GM04504 (cell line): Measurements from ENCODE around the gene RTN1.

Experiments used
- DNase-seq: peaks from one replicate; pipeline ENCODE4 v3.0.0-alpha.2; 2012; ENCODE audit warnings: low read depth

RTN1 gene

GRCh38 chr14:59849411-59850130, 21.0 kb downstream of the RTN1 start:
- DNase-seq = no peak

- no peak for DNase-seq
These were observed 21.9 kb downstream of the RTN1 start for GRCh38 chr14:59848671-59849070.

DNA sequence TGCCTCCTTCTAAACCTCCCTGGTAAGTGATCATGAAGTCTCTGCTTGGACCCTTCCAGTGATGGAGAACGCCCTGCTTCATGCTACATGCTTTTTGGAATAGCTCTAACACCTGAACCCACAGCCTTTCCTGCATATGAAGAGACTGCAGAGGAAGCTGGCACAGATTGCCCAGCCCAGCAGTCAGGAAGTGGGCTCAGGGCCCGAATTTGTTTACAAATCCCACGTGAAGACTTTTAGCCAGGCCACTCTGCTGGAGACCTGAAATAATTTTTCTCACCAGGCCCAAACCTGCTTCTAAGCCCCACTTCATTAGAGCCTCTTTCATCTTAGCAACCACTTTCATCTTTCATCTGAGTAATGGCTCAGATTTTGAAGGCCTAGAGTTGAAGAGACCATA, 22.9 kb downstream of the RTN1 start:
- DNase-seq = no peak

DNA sequence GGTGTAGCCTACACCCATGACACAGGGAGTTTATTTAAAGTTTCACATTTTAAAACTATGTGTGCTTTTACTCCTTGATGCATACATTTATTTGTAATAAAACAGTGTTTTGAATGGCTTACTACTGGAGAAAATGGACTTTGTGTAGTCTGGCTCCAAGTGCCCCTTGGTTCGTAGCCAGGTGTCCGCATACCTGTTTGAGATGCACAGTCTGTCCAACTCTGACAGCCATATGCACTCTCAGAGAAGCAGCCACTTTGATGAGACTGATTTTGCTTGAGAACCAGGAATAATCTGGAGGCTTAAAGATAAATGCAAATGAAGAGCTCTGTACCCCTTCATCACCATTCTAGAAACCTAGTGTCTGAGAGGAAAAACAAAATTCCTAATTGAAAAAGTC, 24.0 kb downstream of the RTN1 start:
- no peak for DNase-seq

- DNase-seq = no peak
These were observed 25.3 kb downstream of the RTN1 start for GRCh38 chr14:59845245-59845644.

DNA sequence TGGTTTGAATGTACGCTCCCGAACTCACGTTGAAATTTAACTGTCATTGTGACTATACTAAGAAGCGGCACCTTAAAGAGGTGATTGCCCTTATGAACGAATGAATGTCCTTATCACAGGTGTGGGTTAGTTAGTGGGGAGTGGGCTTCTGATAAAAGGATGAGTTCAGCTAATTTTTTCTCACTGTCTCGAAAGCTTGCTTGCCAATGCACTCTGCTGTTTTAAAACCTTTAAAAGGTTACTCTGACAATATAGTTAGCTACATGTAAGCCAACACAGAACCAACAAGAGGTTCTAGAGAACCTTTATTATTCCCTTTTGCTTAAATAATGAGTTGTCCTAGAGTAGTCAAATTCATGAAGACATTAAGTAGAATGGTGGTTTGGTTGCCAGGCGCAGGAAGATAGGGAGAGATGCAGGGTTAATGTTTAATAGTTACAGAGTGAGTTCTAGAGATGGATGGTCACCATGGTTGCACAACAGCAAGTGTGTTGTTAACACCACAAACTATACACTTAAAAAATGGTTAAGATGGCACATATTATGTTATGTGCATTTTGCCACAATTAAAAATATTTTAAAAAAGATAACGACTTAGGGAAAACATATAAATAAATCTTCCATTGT, 26.3 kb downstream of the RTN1 start:
- no peak for DNase-seq

DNA sequence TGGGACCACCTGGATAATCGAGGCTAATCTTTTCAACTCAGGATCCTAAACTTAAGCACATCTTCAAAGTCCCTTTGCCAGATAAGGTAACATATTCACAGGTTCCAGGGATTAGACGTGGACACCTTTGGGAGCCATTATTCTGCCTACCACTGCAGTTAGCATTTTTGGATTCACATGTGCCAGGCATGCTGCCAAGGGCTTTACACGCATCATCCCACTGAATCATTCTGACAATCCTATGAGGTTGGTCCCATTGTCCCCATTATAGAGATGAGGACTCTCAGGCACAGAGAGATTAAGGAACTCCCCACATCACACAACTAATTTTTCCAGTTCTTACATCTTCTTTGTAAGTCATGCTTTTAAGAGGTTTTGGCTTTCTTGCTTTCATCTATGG, 34.5 kb downstream of the RTN1 start:
- DNase-seq = no peak

DNA sequence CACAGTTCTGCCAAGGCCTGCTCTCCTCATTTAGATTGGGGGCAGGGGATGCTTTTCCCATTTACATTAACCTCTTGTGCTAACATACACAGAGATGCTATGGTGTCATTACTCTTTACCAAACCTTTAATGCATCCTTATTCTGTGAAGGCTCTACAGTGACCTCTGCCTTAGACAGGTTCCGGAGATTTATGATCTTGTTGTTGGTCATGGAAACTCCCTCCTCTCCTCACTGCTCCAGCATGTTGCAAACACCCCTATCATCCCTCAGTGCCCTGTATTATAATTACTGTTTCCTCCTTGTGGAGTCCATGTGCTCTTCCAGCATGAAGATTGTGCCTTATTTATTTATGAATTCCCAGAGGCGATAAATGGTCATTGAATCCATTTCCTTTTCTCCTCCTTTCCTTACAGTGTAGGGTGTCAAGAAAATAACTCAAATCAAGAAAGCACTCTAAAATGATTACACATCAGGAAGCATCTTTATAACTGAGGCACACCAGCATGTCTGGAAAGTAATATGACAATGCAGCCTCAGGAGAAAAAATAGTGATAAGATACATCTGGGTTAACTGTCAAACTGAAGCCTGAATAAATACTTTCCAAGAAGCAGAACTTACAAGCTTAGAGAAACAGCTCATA, 37.8 kb downstream of the RTN1 start:
- no peak for DNase-seq

DNA sequence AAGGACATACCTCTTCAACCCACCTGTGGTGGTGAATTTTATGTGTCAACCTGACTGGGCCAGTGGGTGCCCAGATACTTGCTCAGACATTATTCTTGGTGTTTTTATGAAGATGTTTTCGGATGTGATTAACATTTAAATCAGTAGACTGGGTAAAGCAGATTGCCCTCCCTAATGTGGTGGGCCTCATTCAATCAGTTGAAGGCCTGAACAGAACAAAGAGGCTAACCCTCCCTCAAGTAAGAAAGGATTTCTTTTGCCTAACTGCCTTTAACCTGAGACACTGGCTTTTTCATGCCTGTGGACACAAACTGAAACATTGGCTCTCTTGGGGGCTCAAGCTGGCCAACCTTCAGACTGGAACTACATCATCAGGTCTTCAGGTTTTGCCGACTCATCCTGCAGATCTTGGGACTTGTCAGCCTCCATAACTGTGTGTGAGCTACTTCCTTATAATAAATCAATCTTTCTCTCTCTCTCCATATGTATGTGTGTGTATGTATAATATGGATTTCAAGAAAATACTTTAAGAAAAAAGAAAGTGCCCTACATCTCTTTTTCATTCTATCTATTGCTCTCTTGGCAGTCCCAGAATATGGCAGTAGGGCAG, 39.4 kb downstream of the RTN1 start:
- DNase-seq = no peak

DNA sequence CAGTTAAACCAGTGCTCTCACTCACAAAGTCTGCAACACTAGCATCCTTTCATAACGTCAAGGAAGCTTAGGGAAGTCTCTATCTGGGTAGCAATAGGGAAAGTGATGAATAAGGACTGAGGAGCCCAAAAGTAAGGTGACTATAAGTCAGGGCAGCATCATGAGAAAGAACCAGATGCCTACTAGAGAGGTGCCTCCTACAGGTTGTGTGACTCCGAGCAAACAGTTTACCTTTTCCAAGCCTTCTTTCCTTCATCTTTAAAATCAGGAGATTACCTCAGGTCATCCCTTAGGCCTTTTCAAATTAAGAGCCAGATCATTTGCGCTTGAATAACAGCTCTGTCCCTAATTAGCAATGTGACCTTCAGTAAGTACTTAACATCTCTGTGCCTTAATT, 40.2 kb downstream of the RTN1 start:
- DNase-seq = no peak

DNA sequence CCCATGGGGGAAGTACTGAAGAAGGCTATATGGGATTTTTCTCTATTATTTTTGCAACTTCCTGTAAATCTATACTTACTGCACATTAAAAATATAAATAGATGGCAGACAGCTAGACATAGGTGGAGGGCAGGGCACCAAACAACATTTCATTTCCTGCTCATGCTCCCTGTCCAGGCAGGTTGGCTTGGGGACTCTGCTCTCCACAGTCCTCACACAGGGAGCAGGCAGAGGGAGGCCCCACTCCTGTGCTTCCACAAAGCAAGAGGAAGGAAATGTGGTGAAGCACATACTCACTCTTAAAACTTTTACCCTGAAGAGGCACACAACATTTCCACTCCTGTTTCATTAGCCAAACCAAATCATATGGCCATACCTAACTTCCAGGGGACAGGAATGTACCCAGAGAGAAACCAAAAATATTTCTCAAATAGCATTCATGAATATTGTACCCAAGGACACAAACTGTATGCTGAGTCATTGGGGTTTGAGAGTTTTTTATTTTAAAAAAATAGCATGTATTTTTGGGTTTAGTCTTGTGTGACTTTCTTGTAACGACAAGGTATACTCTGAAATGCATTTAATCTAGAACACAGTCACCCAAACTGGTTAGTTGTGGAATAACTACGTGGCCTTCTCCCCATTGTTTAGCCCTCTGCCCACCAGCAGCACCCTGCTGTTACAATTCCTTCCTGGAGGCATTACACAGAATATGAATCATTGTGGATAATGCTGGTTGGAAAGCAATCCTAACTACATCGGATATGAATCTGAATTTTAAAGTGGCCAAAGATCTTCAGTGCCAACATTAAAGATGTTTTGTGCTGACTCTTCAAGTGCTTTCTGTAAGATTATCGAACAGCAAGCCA, 40.9 kb downstream of the RTN1 start:
- no peak for DNase-seq

GRCh38 chr14:59828276-59828675, 42.3 kb downstream of the RTN1 start:
- DNase-seq = no peak

- no peak for DNase-seq
These were observed 43.2 kb downstream of the RTN1 start for GRCh38 chr14:59827401-59827800.

DNA sequence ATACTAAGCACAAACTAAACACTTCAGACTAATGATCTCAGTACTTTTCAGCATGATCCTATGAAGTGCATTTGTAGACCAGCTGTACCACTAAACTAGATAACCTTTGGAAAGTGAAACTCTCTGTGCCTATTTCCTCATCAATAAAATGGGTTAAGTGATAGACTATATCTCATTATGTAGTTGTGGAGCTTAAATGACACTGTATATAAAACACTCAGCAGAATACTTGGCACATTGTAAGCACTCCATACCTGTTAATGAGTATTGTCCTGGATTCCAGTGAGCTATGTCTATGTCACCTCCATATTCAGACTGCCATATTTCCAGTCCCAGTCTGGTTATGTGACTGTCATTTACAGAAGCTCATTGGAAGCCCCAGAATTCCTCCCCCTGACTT, 44.4 kb downstream of the RTN1 start:
- no peak for DNase-seq

DNA sequence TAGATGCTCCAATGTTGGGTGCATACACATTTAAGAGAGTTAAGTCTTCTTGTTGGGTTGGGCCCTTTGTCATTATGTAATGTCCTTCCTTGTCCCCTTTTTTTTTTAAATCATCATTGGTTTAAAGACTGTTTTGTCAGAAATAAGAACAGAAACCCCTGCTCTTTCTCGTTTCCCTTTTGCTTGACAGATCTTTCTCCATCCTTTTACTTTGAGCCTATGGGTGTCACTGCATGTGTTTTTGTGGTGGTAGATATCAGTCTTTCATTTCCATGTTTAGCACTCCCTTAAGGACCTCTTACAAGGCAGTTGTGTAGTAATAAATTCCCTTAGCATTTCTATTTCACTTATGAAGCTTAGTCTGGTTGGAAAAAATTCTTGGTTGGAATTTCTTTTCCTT, 47.4 kb downstream of the RTN1 start:
- DNase-seq = no peak

DNA sequence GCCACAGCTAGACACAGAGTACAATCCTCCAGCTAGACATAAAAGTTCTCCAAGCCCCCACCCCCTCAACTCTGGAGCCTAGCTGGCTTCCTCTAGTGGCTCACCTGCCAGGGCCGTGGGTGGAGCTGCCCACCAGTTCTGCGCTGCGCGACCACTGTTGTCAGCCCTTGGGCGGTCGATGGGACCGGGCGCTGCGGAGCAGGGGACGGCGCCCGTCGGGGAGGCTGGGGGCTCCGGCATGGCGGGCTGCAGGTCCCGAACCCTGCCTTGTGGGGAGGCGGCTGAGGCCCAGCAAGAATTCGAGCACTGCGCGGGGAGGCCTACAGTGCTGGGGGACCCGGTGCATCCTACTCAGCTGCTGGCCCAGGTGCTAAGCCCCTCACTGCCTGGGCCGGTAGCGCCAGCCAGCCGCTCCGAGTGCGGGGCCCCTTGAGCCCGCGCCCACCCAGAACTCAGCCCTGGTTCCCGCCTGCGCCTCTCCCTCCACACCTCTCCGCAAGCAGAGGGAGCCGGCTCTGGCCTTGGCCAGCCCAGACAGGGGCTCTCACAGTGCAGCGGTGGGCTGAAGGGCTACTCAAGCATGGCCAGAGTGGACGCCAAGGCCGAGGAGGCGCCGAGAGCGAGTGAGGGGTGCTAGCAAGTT, 51.0 kb downstream of the RTN1 start:
- DNase-seq = no peak

GRCh38 chr14:59816941-59817340, 53.6 kb downstream of the RTN1 start:
- no peak for DNase-seq

DNA sequence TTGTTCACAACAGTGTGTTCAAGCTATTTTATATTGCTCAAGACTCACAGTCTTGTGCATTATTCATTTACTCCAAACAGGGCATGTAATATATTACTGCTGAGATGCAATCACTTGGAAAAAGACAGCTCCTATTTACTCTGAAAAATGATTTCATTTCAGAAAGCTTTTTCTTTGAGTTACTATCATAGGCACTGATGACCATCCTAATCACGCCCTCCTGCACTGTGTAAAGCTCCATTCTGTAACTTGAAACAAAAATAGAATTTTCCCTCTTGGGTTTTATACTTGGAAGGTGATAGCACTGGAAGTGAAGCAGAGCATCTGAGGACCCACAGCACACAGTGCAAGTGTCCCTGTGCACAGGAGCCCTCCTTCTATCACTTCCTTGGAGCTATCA, 55.6 kb downstream of the RTN1 start:
- no peak for DNase-seq

DNA sequence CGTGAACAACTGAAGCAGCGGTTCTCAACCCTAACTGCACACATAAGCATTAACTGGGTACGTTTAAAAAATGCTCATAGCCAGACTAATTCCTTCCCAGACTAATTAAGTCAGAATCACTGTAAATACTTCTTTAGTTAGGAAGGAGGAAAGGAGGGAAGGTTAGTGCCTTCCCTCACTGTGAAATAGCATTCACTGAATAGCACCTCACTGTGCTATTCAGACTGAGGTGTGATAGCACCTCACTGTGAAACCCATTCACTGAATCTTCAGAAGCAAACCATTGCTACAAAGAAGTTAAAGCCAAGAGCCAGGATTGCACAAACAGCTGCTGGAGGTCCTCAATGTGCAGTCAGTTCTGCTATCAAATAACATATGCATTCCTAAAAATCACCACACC, 58.8 kb downstream of the RTN1 start:
- no peak for DNase-seq

GRCh38 chr14:59811073-59811472, 59.5 kb downstream of the RTN1 start:
- DNase-seq = no peak

- DNase-seq = no peak
These were observed 67.5 kb downstream of the RTN1 start for GRCh38 chr14:59803052-59803540.

DNA sequence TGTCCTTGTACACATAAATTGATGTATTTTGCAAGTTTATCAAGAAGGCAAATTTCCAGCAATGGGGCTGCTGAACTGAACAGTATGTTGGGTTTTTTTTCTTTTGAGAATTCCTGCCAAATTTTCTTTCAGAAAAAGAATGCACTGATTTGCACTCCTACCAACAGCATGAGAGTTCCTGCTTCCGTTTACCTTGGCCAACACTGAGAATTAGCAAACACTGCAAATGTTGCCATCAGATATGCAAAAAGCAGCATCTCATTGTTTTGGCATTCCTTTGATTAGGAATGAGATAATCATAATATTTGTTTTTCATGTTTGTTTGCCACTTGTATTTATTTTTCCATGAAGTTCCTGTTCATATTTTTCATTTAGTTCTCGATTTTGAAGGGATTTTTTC, 82.4 kb downstream of the RTN1 start:
- DNase-seq = no peak
